Measurements from ENCODE around the gene NGEF.

The NGEF gene

GRCh38 chr2:232973796-232974195, 39.3 kb downstream of the NGEF start:
- DNase-seq = no peak

- no peak for DNase-seq
Observed at GRCh38 chr2:232973011-232973735, 39.9 kb downstream of the NGEF start.

GRCh38 chr2:232971744-232972143, 41.3 kb downstream of the NGEF start:
- DNase-seq = no peak

GRCh38 chr2:232970051-232970450, 43.0 kb downstream of the NGEF start:
- DNase-seq = no peak

GRCh38 chr2:232967474-232967873, 45.6 kb downstream of the NGEF start:
- no peak for DNase-seq

GRCh38 chr2:232966122-232966521, 46.9 kb downstream of the NGEF start:
- DNase-seq = no peak

- DNase-seq = no peak
Observed at GRCh38 chr2:232963913-232964312, 49.1 kb downstream of the NGEF start.

GRCh38 chr2:232960862-232961261, 52.2 kb downstream of the NGEF start:
- no peak for DNase-seq

GRCh38 chr2:232959139-232959538, 53.9 kb downstream of the NGEF start:
- no peak for DNase-seq

- DNase-seq = no peak
Observed at GRCh38 chr2:232957657-232958090, 55.4 kb downstream of the NGEF start.

- no peak for DNase-seq
Observed at GRCh38 chr2:232955856-232956255, 57.2 kb downstream of the NGEF start.

- DNase-seq = no peak
Observed at GRCh38 chr2:232954691-232955090, 58.4 kb downstream of the NGEF start.

GRCh38 chr2:232951891-232952290, 61.2 kb downstream of the NGEF start:
- no peak for DNase-seq

GRCh38 chr2:232951181-232951580, 61.9 kb downstream of the NGEF start:
- DNase-seq = no peak

GRCh38 chr2:232950751-232951150, 62.3 kb downstream of the NGEF start:
- no peak for DNase-seq

- DNase-seq = no peak
Observed at GRCh38 chr2:232949016-232949415, 64.0 kb downstream of the NGEF start.

- DNase-seq = no peak
Observed at GRCh38 chr2:232942831-232943230, 70.2 kb downstream of the NGEF start.

GRCh38 chr2:232941912-232942594, 71.0 kb downstream of the NGEF start:
- DNase-seq = no peak

- no peak for DNase-seq
Observed at GRCh38 chr2:232941400-232941799, 71.7 kb downstream of the NGEF start.

- no peak for DNase-seq
Observed at GRCh38 chr2:232940724-232941123, 72.3 kb downstream of the NGEF start.

GRCh38 chr2:232937278-232937906, 75.7 kb downstream of the NGEF start:
- no peak for DNase-seq

- DNase-seq = no peak
Observed at GRCh38 chr2:232931636-232932035, 81.4 kb downstream of the NGEF start.

- no peak for DNase-seq
Observed at GRCh38 chr2:232930059-232930400, 83.0 kb downstream of the NGEF start.

All from nucleus accumbens (tissue), 56 donors.